HG03354 (cell line): ENCODE data around the gene SLC8B1.
A peak's percentile ranks its signal among the peaks of the same experiment; 100 is the strongest.

Source experiments
- ATAC-seq: cut with Tn5 transposase; IDR thresholded peaks from one replicate; pipeline ENCODE4 v1.9.1; 2021; ENCODE audit warnings: mild to moderate bottlenecking; ENCODE audit not compliant: unreplicated experiment, poor library complexity, severe bottlenecking

The SLC8B1 gene

GRCh38 chr12:113334786-113335539, at the start of gene SLC8B1:
TSS of gene SLC8B1 (minus strand) at chr12:113335109. CDS start at chr12:113332878, 2,231 bp downstream.
- ATAC-seq: peak; percentile 94

- ATAC-seq: no peak
Measured at GRCh38 chr12:113382206-113382605, 47.3 kb upstream of the SLC8B1 start.

- ATAC-seq: no peak
Measured at GRCh38 chr12:113381220-113381619, 46.3 kb upstream of the SLC8B1 start.

- no peak for ATAC-seq
Measured at GRCh38 chr12:113378291-113378690, 43.4 kb upstream of the SLC8B1 start.

GRCh38 chr12:113374823-113375428, 40.0 kb upstream of the SLC8B1 start:
- no peak for ATAC-seq

GRCh38 chr12:113373969-113374368, 39.1 kb upstream of the SLC8B1 start:
- ATAC-seq: no peak

GRCh38 chr12:113373440-113373839, 38.5 kb upstream of the SLC8B1 start:
- ATAC-seq: no peak

GRCh38 chr12:113372371-113372770, 37.5 kb upstream of the SLC8B1 start:
- ATAC-seq: no peak

- ATAC-seq: no peak
Measured at GRCh38 chr12:113371808-113372207, 36.9 kb upstream of the SLC8B1 start.

- no peak for ATAC-seq
Measured at GRCh38 chr12:113370923-113371682, 36.2 kb upstream of the SLC8B1 start.

- no peak for ATAC-seq
Measured at GRCh38 chr12:113369391-113369985, 34.6 kb upstream of the SLC8B1 start.

GRCh38 chr12:113368331-113368730, 33.4 kb upstream of the SLC8B1 start:
- no peak for ATAC-seq

- ATAC-seq: no peak
Measured at GRCh38 chr12:113366827-113367226, 31.9 kb upstream of the SLC8B1 start.

- ATAC-seq: no peak
Measured at GRCh38 chr12:113365639-113366395, 30.9 kb upstream of the SLC8B1 start.

GRCh38 chr12:113364698-113365097, 29.8 kb upstream of the SLC8B1 start:
- ATAC-seq: no peak

GRCh38 chr12:113361574-113362370, 26.9 kb upstream of the SLC8B1 start:
- no peak for ATAC-seq

- ATAC-seq: no peak
Measured at GRCh38 chr12:113359939-113360748, 25.2 kb upstream of the SLC8B1 start.
